Renal cortical epithelial cell (primary cell): ENCODE data around the gene C19orf53. TPM values are rescaled to one million over a fixed set of nuclear protein-coding genes. Genes with fewer than 3 reads are reported as not detected.
"Not testable (repeated sequence)": the region's sequence is repeated elsewhere in the genome, so short reads cannot be mapped to it uniquely, and the experiment has no call there.

Source experiments
- DNase-seq: peaks from one replicate; pipeline ENCODE4 v3.0.0-alpha.2; 2011; ENCODE audit warnings: low read depth
- total RNA-seq: library from RNA; depleted of rRNA; stranded (reverse); fragments of >200 nt; gene quantifications from 2 replicates; pipeline ENCODE4 v1.2.3, GENCODE V29; 2014

The C19orf53 gene
- total RNA-seq, 1 donor from 2014 or later = 48.2 TPM

- no peak for DNase-seq
Measured at GRCh38 chr19:13763265-13763664, 11.0 kb upstream of the C19orf53 start.

GRCh38 chr19:13764101-13764807, 10.0 kb upstream of the C19orf53 start, which contains the start of gene MRI1:
TSS of gene MRI1 (plus strand) at chr19:13764522. CDS start at chr19:13764589, 67 bp downstream.
- peak; percentile 43 for DNase-seq

- no peak for DNase-seq
Measured at GRCh38 chr19:13764821-13765394, 9.3 kb upstream of the C19orf53 start.

- no peak for DNase-seq
Measured at GRCh38 chr19:13765395-13766094, 8.7 kb upstream of the C19orf53 start.

GRCh38 chr19:13766095-13766481, 8.2 kb upstream of the C19orf53 start:
- DNase-seq = no peak

DNA sequence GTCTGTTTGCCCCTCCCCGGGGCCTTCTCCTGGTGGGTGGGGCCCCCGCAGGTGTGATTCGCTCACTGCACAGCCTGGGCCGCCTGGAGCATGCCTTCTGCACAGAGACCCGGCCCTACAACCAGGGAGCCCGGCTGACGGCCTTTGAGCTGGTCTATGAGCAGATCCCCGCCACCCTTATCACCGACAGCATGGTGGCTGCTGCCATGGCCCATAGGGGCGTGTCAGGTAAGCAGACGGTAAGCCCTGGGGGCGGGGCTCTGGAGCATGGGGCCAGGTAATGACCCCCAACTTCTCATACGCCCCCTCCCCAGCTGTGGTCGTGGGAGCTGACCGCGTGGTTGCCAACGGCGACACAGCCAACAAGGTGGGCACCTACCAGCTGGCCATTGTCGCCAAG, 5.7 kb upstream of the C19orf53 start:
- no peak for DNase-seq

DNA sequence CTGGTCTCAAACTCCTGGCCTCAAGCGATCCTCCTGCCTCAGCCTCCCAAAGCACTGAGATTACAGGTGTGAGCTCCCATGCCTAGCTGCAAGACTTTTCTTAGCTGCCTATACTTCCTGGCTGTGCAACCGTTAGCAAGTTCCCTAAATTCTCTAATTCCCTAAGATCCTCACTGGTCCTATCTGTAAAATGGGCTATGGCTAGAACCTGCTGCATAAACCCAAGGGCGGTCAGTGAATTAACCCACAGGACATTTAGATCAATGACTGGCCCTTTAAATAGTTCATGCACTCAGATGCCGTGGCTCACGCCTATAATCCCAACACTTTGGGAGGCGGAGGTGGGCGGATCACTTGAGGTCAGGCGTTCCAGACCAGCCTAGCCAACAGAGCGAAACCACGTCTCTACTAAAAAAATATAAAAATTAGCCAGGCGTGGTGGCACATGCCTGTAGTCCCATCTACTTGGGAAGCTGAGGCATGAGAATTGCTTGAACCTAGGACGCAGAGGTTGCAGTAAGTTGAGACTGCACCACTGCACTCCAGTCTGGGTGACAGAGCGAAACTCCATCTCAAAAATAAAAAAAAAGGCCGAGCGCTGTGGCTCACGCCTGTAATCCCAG, 4.1 kb upstream of the C19orf53 start:
- peak; percentile 88 for DNase-seq

DNA sequence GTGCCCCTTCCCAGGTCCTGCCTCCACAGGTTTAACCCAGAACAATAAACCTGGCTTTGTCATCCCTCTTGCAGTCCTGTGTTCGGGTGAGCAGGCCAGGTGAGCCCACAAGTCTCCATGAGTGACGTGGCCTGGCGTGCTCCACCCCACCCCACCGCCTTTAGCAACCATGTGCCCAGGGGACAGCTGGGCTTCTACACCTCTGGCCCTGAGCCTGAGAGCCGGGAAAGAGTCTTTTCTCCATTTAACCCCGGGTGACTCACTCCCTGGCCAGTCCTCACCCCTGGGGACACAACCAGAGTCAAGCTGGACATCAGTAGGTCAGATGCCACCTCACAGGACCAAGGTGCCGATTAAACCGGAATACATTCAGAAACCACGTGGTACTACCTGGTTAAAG, 4.1 kb downstream of the C19orf53 start:
- DNase-seq = no peak

DNA sequence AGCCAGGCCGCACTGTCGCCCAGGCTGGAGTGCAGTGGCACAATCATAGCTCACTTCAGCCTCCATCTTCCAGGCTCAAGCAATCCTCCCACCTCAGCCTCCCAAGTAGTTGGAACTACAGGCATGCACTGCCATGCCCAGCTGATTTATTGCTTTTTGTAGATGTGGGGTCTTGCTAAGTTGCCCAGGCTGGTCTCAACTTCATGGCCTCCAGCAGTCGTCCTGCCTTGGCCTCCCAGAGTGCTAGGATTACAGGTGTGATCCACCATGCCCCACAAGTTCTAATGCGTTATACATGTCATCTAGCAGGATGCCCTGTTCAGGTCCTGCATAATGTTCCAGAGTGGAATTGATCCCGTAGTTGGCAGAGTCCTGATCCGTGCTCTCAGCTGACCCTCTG, 4.6 kb downstream of the C19orf53 start:
- DNase-seq = no peak

DNA sequence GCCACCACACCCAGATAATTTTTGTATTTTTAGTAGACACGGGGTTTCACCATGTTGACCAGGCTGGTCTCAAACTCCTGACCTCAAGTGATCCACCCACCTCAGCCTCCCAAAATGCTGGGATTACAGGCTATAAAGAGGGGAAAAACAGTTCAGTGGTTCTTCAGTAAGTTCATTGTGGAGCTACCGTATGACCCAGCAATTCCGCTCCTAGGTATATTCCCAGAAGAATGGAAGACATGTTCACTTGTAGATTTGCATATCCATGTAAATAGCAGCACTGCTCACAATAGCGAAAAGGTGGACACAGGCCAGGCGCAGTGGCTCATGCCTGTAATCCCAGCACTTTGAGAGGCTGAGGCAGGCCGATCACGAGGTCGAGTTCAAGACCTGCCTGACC, 5.5 kb downstream of the C19orf53 start:
- not testable (repeated sequence) for DNase-seq

GRCh38 chr19:13781547-13781946, 7.3 kb downstream of the C19orf53 start:
- peak; percentile 69 for DNase-seq

GRCh38 chr19:13782537-13782936, 8.3 kb downstream of the C19orf53 start:
- DNase-seq = no peak

DNA sequence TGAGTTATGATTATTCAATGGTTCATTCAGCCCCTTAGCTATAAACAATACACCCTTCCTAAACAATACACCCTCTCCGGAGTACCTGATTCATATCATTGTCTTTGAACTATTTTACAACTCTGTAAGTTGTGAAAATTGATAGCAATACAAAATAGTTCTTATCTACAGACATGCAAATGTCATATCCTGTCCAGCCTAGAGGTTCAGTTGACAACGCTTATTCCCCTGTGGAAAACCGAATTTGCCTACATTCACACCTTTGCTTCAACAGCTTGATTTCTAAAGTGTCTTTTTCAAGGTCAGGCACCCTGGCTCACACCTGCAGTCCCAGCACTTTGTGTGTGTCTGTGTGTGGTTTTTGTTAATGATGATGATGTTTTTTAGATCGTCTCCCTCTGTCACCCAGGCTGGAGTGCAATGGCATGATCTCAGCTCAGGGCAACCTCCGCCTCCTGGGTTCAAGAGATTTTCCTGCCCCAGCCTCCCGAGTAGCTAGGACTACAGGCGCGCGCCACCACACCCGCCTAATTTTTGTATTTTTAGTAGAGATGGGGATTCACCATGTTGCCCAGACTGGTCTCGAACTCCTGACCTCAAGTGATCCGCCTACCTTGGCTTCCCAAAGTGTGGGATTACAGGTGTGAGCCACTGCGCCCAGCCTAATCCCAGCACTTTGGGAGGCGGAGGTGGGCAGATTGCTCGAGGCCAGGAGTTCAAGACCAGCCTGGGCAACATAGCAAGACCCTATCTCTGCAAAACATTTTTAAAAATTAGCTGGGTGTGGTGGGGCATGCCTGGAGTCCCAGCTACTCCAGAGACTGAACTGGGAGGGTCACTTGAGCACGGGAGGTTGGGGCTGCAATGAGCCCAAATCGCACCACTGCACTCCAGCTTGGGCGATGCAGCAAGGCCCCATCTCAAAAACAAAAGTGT, 9.6 kb downstream of the C19orf53 start:
- no peak for DNase-seq

- no peak for DNase-seq
Measured at GRCh38 chr19:13784731-13785452, 10.6 kb downstream of the C19orf53 start.

DNA sequence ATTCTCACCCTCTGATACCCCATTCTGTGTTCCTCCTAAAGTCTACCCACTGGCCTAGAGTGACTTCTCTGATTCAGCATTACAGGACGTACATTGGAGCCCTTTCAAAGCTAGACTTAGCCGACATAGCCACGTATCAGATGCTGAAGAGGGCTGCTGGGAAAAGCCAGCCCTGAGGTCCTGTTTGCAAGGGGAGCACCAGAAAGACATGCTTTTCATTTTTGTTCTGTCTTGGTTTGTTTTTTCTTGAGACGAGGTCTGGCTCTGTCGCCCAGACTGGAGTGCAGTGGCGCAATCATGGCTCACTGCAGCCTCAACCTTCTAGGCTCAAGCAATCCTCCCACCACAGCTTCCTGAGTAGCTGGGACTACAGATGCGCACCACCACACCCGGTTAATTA, 14.7 kb downstream of the C19orf53 start:
- DNase-seq = no peak

DNA sequence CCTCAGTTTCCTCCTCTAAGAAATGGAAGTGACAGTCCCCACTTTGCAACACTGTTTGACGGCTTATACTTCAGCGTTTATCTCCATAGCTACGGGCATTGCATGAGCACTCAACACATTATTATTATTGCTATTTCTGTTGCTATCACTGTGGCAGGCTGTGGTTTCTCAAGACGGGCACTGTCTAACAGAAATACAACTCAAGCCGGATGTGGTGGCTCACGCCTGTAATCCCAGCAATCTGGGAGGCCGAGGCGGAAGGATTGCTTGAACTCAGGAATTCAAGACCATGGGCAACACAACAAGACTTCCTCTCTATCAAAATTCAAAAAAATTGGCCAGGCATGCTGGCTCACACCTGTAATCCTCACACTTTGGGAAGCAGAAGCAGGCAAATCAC, 16.1 kb downstream of the C19orf53 start:
- DNase-seq = no peak

DNA sequence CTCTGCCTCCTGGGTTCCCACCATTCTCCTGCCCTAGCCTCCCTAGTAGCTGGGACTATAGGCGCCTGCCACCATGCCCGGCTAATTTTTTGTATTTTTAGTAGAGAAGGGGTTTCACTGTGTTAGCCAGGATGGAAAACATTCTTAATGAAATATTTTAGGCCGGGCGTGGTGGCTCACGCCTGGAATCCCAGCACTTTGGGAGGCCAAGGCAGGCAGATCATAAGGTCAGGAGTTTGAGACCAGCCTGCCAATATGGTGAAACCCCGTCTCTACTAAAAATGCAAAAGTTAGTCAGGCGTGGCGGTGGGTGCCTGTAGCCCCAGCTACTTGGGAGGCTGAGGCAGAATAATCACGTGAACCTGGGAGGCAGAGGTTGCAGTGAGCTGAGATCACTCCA, 19.1 kb downstream of the C19orf53 start:
- DNase-seq = not testable (repeated sequence)

- DNase-seq = peak; percentile 88
Measured at GRCh38 chr19:13794398-13794756, 20.1 kb downstream of the C19orf53 start.

GRCh38 chr19:13794757-13795589, 20.7 kb downstream of the C19orf53 start, which contains the start of gene ZSWIM4:
TSS of gene ZSWIM4 (plus strand) at chr19:13795443. CDS start at chr19:13795649, 206 bp downstream.
- DNase-seq = peak; percentile 96
